ENCODE measurements around the gene CELF4.

- TF ChIP-seq CTCF (IDR thresholded peaks at IDR 0.05): no peak
- TF ChIP-seq EP300 (IDR thresholded peaks at IDR 0.05): no peak
Observed at GRCh38 chr18:37473195-37473840, 92.3 kb downstream of the CELF4 start.
